A549 (cell line): ENCODE data around the gene BIRC7. TPM values are rescaled to one million over a fixed set of nuclear protein-coding genes. Genes with fewer than 3 reads are reported as not detected.

Source experiments
- ATAC-seq, 2 experiments: fragments of 200-7000 bp in 1 of 2; fragments of >200 bp in 1 of 2; cut with Nextera tagmentation in 1 of 2; cut with Tn5 transposase in 1 of 2; 3 replicates each; pipeline versions ENCODE4 v1.8.0 to v1.9.1; 2018 to 2020; ENCODE audit warnings: mild to moderate bottlenecking in 1 of 2, moderate library complexity in 1 of 2
- CTCF ChIA-PET: fragments of 300-600 bp; sonication (Branson Sonifier 250); formaldehyde crosslinking; extraction: SDS; loops from one replicate; lab custom pipeline; 2021; ENCODE audit warnings: antibody characterized with exemption, inconsistent platforms; lab: Yijun Ruan, JAX
- POLR2A ChIA-PET: fragments of 350-600 bp; formaldehyde crosslinking; extraction: SDS; loops from one replicate; lab custom pipeline; 2021; ENCODE audit warnings: antibody characterized with exemption, inconsistent platforms; lab: Yijun Ruan, JAX
- DNase-seq, 2 experiments: peaks; one replicate each; pipeline versions ENCODE4 v3.0.0 to v3.0.0-alpha.2; 2011 to 2016; ENCODE audit warnings: low read depth in 1 of 2, low spot score in 1 of 2
- FAIRE-seq: peaks from 2 replicates; lab custom pipeline; 2011; peaks lifted over from hg19 to GRCh38; lab: Jason Lieb, UNC
- H3K27ac ChIP-seq, 2 experiments: fragments of >200 bp; sonication (Bioruptor Twin); formaldehyde crosslinking; 3 replicates each; pipeline ENCODE4 v1.5.1; 2016 to 2017
- H3K4me1 ChIP-seq: fragments of >200 bp; sonication (Bioruptor Twin); formaldehyde crosslinking; 3 replicates; pipeline ENCODE4 v1.6.1; 2016
- H3K4me2 ChIP-seq: fragments of >200 bp; sonication (Bioruptor Twin); formaldehyde crosslinking; 3 replicates; pipeline ENCODE4 v1.6.1; 2016
- H3K4me3 ChIP-seq: fragments of >200 bp; sonication (Bioruptor Twin); formaldehyde crosslinking; 3 replicates; pipeline ENCODE4 v1.5.1; 2016
- H3K9me3 ChIP-seq: fragments of >200 bp; sonication (Bioruptor Twin); formaldehyde crosslinking; 3 replicates; pipeline ENCODE4 v1.6.1; 2016
- CBX8 ChIP-seq: fragments of 200-600 bp; sonication (generic); IDR thresholded peaks from 2 replicates; pipeline ENCODE4 v1.6.1; 2016
- CHD2 ChIP-seq: fragments of 150-350 bp; IDR thresholded peaks from 2 replicates; pipeline ENCODE4 v1.6.1; 2014; ENCODE audit warnings: low read length; ENCODE audit not compliant: partially characterized antibody
- CHD4 ChIP-seq: fragments of 200-600 bp; sonication (generic); IDR thresholded peaks from 2 replicates; pipeline ENCODE4 v1.6.1; 2016; ENCODE audit warnings: antibody characterized with exemption, mild to moderate bottlenecking, borderline replicate concordance
- EP300 ChIP-seq, 2 experiments: fragments of >200 bp; sonication (Bioruptor Twin); formaldehyde crosslinking; IDR thresholded peaks; 2 replicates in 1 of 2; 3 replicates in 1 of 2; pipeline ENCODE4 v1.6.1; 2016 to 2017
- HOXA7 ChIP-seq: fragments of 250-450 bp; sonication (Bioruptor Pico); IDR thresholded peaks from 2 replicates; pipeline ENCODE4 v1.5.0; 2020; ENCODE audit warnings: mild to moderate bottlenecking, moderate library complexity
- JUN ChIP-seq, 2 experiments: fragments of >200 bp; sonication (Bioruptor Twin); formaldehyde crosslinking; IDR thresholded peaks; 2 replicates in 1 of 2; 3 replicates in 1 of 2; pipeline ENCODE4 v1.6.1; 2016 to 2017
- MAFK ChIP-seq: fragments of 450-650 bp; IDR thresholded peaks from 2 replicates; pipeline ENCODE4 v1.6.1; 2014; ENCODE audit not compliant: partially characterized antibody
- MAZ ChIP-seq: fragments of 150-350 bp; IDR thresholded peaks from 2 replicates; pipeline ENCODE4 v1.6.1; 2014; ENCODE audit warnings: antibody characterized with exemption, low read depth, low read length, borderline replicate concordance
- MYC ChIP-seq: IDR thresholded peaks from 2 replicates; pipeline ENCODE4 v1.6.1; 2012; ENCODE audit warnings: mild to moderate bottlenecking, inconsistent platforms, low read length, improper control_type of control experiment, borderline replicate concordance
- RAD21 ChIP-seq, 2 experiments: fragments of >200 bp in 1 of 2; sonication (Bioruptor Twin) in 1 of 2; formaldehyde crosslinking in 1 of 2; IDR thresholded peaks in 1 of 2; conservative IDR thresholded peaks in 1 of 2; 2 replicates in 1 of 2; 3 replicates in 1 of 2; pipeline ENCODE4 v1.6.1; 2012 to 2018; ENCODE audit warnings: inconsistent platforms in 1 of 2
- RCOR1 ChIP-seq: fragments of 150-350 bp; IDR thresholded peaks from 2 replicates; pipeline ENCODE4 v1.6.1; 2014; ENCODE audit warnings: antibody characterized with exemption, low read length, low read depth
- RNF2 ChIP-seq: fragments of 200-600 bp; sonication (generic); IDR thresholded peaks from 2 replicates; pipeline ENCODE4 v1.6.1; 2016; ENCODE audit warnings: low read depth, mild to moderate bottlenecking, antibody characterized with exemption, moderate library complexity, borderline replicate concordance
- SMC3 ChIP-seq: fragments of >200 bp; sonication (Bioruptor Twin); formaldehyde crosslinking; IDR thresholded peaks from 3 replicates; pipeline ENCODE4 v1.6.1; 2018; ENCODE audit warnings: inconsistent platforms
- TFCP2L1 ChIP-seq: fragments of 250-450 bp; sonication (Bioruptor Pico); IDR thresholded peaks from 2 replicates; pipeline ENCODE4 v1.5.0; 2021; ENCODE audit warnings: mild to moderate bottlenecking
- TP53 ChIP-seq: fragments of 250-450 bp; sonication (Bioruptor Pico); IDR thresholded peaks from 2 replicates; pipeline ENCODE4 v1.5.0; 2021; ENCODE audit warnings: mild to moderate bottlenecking, moderate library complexity
- ZC3H11A ChIP-seq: fragments of 450-650 bp; IDR thresholded peaks from 2 replicates; pipeline ENCODE4 v1.6.1; 2014; ENCODE audit warnings: antibody characterized with exemption, mild to moderate bottlenecking
- ZFP36 ChIP-seq: fragments of 450-650 bp; IDR thresholded peaks from 2 replicates; pipeline ENCODE4 v1.6.1; 2014; ENCODE audit warnings: borderline replicate concordance; ENCODE audit not compliant: partially characterized antibody
- WGBS: methylation state at CpG from one replicate; pipeline ENCODE4 v1.1.6; 2017; ENCODE audit errors: missing lambda C conversion rate; 5-methylcytosine and 5-hydroxymethylcytosine counted together
- polyA plus RNA-seq, 4 experiments: library from polyadenylated mRNA; depleted of rRNA in 3 of 4; stranded (reverse); fragments of >200 nt; fragmentation: RNase III in 1 of 4; extraction: RNeasy Plus Mini Kit Qiagen cat#74134 plus additional on column Dnase treatment in 1 of 4; gene quantifications; 2 replicates in 3 of 4; 3 replicates in 1 of 4; pipeline ENCODE4 v1.2.3, GENCODE V29; 2011 to 2017
- TF ChIP-seq, protein P1 (sequence below): fragments of >200 bp; sonication (Bioruptor Twin); formaldehyde crosslinking; IDR thresholded peaks from 2 replicates; pipeline ENCODE4 v1.6.1; 2016
- TF ChIP-seq, protein P2 (sequence below): IDR thresholded peaks from 2 replicates; pipeline ENCODE4 v1.6.1; 2012
- TF ChIP-seq, protein P3 (sequence below): fragments of 250-450 bp; sonication (Bioruptor Pico); IDR thresholded peaks from 2 replicates; pipeline ENCODE4 v1.5.0; 2020; ENCODE audit warnings: low read depth, mild to moderate bottlenecking, moderate library complexity
- TF ChIP-seq, protein P4 (sequence below): fragments of >200 bp; sonication (Bioruptor Twin); formaldehyde crosslinking; IDR thresholded peaks from 3 replicates; pipeline ENCODE4 v1.5.1; 2016

Gene BIRC7
- polyA plus RNA-seq, 2 of the 4 experiments (the other 2 are of a cell fraction): 0.63 to 4.9 TPM

DNA sequence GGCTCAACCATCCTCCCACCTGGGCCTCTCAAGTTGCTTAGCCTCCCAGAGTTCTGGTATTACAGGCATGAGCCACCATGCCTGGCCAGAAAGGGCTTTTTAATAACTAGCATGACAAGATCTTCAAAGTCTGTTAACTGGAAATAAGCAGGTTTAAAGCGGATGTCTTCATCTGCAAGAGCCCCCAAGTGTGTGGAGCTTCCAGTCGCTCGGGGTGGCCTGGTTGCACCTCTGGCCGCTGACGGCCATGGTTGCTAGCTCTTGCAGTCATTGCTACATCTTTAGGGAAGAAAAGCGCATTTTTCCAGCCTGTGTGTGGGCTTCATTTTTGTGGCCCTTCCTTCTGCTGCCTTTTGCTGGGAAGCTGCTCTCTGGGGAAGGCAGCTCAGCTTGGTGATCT lies 44.7 kb downstream of the BIRC7 start:
- DNase-seq: no peak
- Histone ChIP-seq H3K4me3 (no peak overlapping the region), H3K9me3 (no peaks in the 10 kb centered on the region), H3K4me1 (peaks cover under 1% of the 10 kb centered on the region; the same call in 1 of the 3 replicates), H3K4me2 (no peak overlapping the region), H3K27ac (no peak overlapping the region)
- WGBS: 74% methylated on average over 6 of the region's 6 CpGs
- no peak for ATAC-seq
- ChIA-PET POLR2A (interaction anchor here (1.2 kb wide), 1 partner anchor 56 kb away, joined by 7 read pairs; no protein-coding TSS in a partner anchor), CTCF (interaction anchor here (0.7 to 30.4 kb wide), 19 partner anchors 9 to 102 kb away, joined by 3 to 401 read pairs (median 5); partner anchors contain the start of genes BIRC7 and COL20A1)
- FAIRE-seq: no peak
- TF ChIP-seq, protein P1, sequence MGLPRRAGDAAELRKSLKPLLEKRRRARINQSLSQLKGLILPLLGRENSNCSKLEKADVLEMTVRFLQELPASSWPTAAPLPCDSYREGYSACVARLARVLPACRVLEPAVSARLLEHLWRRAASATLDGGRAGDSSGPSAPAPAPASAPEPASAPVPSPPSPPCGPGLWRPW: no peak
- no peak for TF ChIP-seq TFCP2L1 (CRISPR knock-in tag)
- no peak for TF ChIP-seq CHD2
- no peak for TF ChIP-seq MAZ
- TF ChIP-seq SMC3: no peak
- no peak for TF ChIP-seq CHD4
- TF ChIP-seq HOXA7 (CRISPR knock-in tag): no peak
- TF ChIP-seq EP300 (IDR thresholded peaks at IDR 0.05): no peak
- no peak for TF ChIP-seq CBX8
- TF ChIP-seq, protein P2, sequence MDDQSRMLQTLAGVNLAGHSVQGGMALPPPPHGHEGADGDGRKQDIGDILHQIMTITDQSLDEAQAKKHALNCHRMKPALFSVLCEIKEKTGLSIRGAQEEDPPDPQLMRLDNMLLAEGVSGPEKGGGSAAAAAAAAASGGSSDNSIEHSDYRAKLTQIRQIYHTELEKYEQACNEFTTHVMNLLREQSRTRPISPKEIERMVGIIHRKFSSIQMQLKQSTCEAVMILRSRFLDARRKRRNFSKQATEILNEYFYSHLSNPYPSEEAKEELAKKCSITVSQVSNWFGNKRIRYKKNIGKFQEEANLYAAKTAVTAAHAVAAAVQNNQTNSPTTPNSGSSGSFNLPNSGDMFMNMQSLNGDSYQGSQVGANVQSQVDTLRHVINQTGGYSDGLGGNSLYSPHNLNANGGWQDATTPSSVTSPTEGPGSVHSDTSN: no peak
- TF ChIP-seq ZFP36: no peak
- no peak for TF ChIP-seq ZC3H11A
- no peak for TF ChIP-seq MYC
- TF ChIP-seq MAFK: no peak
- TF ChIP-seq, protein P3, sequence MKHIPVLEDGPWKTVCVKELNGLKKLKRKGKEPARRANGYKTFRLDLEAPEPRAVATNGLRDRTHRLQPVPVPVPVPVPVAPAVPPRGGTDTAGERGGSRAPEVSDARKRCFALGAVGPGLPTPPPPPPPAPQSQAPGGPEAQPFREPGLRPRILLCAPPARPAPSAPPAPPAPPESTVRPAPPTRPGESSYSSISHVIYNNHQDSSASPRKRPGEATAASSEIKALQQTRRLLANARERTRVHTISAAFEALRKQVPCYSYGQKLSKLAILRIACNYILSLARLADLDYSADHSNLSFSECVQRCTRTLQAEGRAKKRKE (CRISPR knock-in tag): no peak

DNA sequence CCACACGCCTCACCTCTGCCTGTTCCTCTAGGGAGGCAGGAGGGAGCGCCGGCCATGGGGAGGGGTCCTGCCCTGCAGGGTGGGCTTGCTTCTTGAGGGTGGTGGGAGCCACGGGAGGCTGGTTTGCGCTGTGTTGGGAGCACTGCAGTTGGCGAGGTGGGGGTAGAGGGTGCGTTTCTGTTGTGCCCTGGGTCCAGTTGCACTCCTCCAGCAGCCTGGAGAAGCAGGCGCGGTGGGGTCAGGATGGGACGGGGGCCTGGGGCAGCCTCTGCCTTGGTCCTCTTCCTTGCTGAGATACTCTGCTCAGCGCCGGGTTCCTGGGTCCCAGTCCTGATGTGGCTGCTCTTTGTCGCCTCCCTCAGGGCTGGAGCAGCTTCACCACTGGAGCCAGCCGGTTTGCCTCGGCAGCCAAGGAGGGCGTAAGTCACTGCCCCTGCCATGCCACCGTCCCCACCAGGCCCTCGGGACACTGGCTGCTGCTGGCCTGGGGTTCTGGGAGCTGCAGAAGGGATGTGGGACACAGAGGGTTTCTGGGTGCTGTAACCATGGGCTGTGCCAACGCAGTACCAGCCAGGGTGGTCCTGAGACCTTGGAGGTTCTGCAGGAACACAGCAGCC lies 45.3 kb downstream of the BIRC7 start:
- ATAC-seq: peak; percentile 46 to 83; a peak in 4 of 6 replicates
- Histone ChIP-seq H3K4me3 (no peak overlapping the region), H3K4me2 (no peak overlapping the region), H3K27ac (no peak overlapping the region), H3K9me3 (no peaks in the 10 kb centered on the region), H3K4me1 (no peaks in the 10 kb centered on the region)
- ChIA-PET CTCF (interaction anchor here (0.7 to 30.4 kb wide), 21 partner anchors 10 to 186 kb away, joined by 3 to 401 read pairs (median 5); partner anchors contain the start of genes BIRC7 and COL20A1), POLR2A (interaction anchor here (1.2 kb wide), 1 partner anchor 56 kb away, joined by 7 read pairs; no protein-coding TSS in a partner anchor)
- no peak for FAIRE-seq
- TF ChIP-seq RAD21 (conservative IDR thresholded peaks at IDR 0.05 in 1 of 2, IDR thresholded peaks at IDR 0.05 in 1 of 2) (peak; percentile 30 to 51; a peak in 1 of 5 replicates), RNF2 (no peak), RCOR1 (no peak), ZFP36 (no peak), TP53 (CRISPR knock-in tag) (no peak), JUN (IDR thresholded peaks at IDR 0.05) (no peak), SMC3 (peak; percentile 28; the same call in 1 of the 3 replicates)
- TF ChIP-seq, protein P4, sequence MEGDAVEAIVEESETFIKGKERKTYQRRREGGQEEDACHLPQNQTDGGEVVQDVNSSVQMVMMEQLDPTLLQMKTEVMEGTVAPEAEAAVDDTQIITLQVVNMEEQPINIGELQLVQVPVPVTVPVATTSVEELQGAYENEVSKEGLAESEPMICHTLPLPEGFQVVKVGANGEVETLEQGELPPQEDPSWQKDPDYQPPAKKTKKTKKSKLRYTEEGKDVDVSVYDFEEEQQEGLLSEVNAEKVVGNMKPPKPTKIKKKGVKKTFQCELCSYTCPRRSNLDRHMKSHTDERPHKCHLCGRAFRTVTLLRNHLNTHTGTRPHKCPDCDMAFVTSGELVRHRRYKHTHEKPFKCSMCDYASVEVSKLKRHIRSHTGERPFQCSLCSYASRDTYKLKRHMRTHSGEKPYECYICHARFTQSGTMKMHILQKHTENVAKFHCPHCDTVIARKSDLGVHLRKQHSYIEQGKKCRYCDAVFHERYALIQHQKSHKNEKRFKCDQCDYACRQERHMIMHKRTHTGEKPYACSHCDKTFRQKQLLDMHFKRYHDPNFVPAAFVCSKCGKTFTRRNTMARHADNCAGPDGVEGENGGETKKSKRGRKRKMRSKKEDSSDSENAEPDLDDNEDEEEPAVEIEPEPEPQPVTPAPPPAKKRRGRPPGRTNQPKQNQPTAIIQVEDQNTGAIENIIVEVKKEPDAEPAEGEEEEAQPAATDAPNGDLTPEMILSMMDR: peak; percentile 36
- DNase-seq: peak; percentile 48 to 49
- 80% methylated on average over 16 of the region's 19 CpGs for WGBS
